Stomach (tissue), 4 donors: ENCODE results near the gene NOS3.
"Not testable (repeated sequence)": the region's sequence is repeated elsewhere in the genome, so short reads cannot be mapped to it uniquely, and the experiment has no call there.

Experiments
- EP300 ChIP-seq: sonication (generic); formaldehyde crosslinking; IDR thresholded peaks from one replicate; pipeline ENCODE4 v1.6.1; 2017; ENCODE audit warnings: antibody characterized with exemption
- POLR2AphosphoS5 ChIP-seq, 3 donors: sonication (generic); formaldehyde crosslinking; IDR thresholded peaks; one replicate each; pipeline ENCODE4 v1.6.1; 2016; ENCODE audit warnings: antibody characterized with exemption in 3 of 3
- TF ChIP-seq, protein P1 (sequence below), 7 experiments: fragments of 450-650 bp in 4 of 7; fragments of 200-600 bp in 3 of 7; sonication (generic) in 3 of 7; IDR thresholded peaks; one replicate each; pipeline ENCODE4 v1.5.1; 2016 to 2019; ENCODE audit warnings: antibody characterized with exemption in 7 of 7, control low read depth in 2 of 7, mild to moderate bottlenecking in 1 of 7

DNA sequence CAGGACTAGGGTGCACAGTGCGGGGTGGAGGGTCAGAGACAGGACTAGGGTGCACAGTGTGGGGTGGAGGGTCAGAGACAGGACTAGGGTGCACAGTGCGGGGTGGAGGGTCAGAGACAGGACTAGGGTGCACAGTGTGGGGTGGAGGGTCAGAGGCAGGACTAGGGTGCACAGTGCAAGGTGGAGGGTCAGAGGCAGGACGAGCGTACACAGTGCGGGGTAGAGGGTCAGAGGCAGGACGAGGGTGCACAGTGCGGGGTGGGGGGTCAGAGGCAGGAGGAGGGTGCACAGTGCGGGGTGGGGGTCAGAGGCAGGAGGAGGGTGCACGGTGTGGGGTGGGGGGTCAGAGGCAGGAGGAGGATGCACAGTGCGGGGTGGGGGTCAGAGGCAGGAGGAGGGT lies 52.6 kb downstream of the NOS3 start:
- TF ChIP-seq, protein P1, sequence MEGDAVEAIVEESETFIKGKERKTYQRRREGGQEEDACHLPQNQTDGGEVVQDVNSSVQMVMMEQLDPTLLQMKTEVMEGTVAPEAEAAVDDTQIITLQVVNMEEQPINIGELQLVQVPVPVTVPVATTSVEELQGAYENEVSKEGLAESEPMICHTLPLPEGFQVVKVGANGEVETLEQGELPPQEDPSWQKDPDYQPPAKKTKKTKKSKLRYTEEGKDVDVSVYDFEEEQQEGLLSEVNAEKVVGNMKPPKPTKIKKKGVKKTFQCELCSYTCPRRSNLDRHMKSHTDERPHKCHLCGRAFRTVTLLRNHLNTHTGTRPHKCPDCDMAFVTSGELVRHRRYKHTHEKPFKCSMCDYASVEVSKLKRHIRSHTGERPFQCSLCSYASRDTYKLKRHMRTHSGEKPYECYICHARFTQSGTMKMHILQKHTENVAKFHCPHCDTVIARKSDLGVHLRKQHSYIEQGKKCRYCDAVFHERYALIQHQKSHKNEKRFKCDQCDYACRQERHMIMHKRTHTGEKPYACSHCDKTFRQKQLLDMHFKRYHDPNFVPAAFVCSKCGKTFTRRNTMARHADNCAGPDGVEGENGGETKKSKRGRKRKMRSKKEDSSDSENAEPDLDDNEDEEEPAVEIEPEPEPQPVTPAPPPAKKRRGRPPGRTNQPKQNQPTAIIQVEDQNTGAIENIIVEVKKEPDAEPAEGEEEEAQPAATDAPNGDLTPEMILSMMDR (IDR thresholded peaks at IDR 0.05) = not testable (repeated sequence)
- not testable (repeated sequence) for TF ChIP-seq POLR2AphosphoS5 (IDR thresholded peaks at IDR 0.05); EP300
